GM04503 (cell line): ENCODE results near the gene PCBP2.

Source experiments
- DNase-seq: peaks from one replicate; pipeline ENCODE4 v3.0.0-alpha.2; 2012; ENCODE audit warnings: low read depth

Gene PCBP2

GRCh38 chr12:53472056-53472582 lies 20.2 kb downstream of the PCBP2 start:
- no peak for DNase-seq

DNA sequence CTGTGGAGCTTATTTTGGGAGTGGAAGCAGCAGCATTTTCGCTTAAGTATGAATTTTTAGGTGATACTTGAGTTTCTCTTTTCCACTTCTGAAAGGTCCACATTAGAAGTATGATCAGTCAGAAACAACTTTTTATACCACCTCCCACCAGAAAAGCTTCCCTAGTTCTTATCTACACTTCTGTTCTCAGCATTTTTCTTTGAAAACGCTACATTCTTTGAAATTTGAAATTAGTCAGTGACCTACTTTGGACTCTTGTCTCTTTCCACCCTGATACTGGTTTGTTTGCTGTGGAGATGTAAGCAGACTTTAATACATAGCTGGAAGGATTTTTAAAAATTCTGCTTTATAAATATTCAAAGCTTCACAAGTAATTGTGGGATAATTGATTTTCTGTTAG lies 22.2 kb downstream of the PCBP2 start:
- no peak for DNase-seq

GRCh38 chr12:53474819-53475218 lies 22.9 kb downstream of the PCBP2 start:
- DNase-seq, result no peak

GRCh38 chr12:53476769-53477209 lies 24.9 kb downstream of the PCBP2 start:
- DNase-seq, result no peak

GRCh38 chr12:53478865-53479264 lies 27.0 kb downstream of the PCBP2 start:
- no peak for DNase-seq

GRCh38 chr12:53479331-53479730 lies 27.4 kb downstream of the PCBP2 start:
- DNase-seq, result no peak

GRCh38 chr12:53480491-53481442 lies 28.9 kb downstream of the PCBP2 start:
- DNase-seq, result no peak

DNA sequence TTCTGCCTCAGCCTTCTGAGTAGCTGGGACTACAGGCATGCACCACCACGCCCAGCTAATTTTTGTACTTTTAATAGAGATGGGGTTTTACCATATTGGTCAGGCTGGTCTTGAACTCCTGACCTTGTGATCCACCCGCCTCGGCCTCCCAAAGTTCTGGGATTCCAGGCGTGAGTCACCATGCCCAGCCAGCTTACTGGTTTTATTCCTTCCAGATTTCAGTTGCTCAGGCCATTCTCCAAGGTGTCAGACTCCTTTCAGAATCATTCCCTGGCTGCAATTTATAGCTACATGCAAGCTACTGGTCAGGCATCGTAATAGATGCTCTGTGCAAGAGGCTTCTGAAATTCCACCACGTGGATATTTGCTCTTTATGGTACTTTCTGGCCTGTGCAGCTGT lies 29.6 kb downstream of the PCBP2 start:
- DNase-seq, result peak; percentile 73

GRCh38 chr12:53481939-53482586 lies 30.2 kb downstream of the PCBP2 start:
- no peak for DNase-seq

- DNase-seq, result no peak
Measured at GRCh38 chr12:53482626-53483168, 30.8 kb downstream of the PCBP2 start.

- no peak for DNase-seq
Measured at GRCh38 chr12:53483225-53483978, 31.5 kb downstream of the PCBP2 start.

- no peak for DNase-seq
Measured at GRCh38 chr12:53483979-53484377, 32.1 kb downstream of the PCBP2 start.

- DNase-seq, result no peak
Measured at GRCh38 chr12:53484686-53485575, 33.0 kb downstream of the PCBP2 start.

DNA sequence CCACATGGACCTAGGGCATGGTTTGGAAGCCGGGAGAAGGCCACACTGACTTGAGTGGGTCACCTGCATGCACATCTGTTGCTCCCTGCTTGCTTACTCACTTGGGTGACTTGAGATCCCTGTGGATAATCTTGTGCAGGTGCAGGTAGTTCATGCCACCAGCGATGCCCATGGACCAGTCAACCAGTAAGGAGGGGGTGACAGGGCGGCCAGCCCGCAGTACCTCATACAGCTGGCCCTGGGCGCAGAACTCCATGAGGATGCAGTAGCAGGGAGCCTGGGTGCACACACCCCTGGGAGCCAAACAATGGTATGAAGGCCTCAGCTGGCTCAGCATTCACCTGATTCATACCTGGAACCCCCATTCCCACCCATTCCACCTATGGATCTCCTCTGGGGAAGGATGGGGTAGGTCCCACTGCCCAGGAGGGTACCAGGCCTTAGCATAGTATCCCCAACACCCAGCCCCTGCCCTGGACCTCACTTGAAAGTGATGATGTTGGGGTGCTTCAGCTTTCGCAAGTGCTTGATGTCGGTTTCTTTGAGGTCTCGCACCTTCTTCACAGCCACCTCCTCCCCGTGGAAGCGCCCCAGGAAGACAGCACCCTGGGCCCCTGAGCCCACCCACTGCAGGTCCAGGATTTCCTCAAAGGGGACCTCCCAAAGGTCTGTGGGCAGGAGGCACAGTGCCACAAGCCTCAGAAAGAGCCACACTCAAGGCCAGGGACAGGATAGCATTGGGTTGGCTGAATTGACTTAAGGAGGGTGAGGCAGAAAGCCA lies 34.2 kb downstream of the PCBP2 start:
- no peak for DNase-seq

DNA sequence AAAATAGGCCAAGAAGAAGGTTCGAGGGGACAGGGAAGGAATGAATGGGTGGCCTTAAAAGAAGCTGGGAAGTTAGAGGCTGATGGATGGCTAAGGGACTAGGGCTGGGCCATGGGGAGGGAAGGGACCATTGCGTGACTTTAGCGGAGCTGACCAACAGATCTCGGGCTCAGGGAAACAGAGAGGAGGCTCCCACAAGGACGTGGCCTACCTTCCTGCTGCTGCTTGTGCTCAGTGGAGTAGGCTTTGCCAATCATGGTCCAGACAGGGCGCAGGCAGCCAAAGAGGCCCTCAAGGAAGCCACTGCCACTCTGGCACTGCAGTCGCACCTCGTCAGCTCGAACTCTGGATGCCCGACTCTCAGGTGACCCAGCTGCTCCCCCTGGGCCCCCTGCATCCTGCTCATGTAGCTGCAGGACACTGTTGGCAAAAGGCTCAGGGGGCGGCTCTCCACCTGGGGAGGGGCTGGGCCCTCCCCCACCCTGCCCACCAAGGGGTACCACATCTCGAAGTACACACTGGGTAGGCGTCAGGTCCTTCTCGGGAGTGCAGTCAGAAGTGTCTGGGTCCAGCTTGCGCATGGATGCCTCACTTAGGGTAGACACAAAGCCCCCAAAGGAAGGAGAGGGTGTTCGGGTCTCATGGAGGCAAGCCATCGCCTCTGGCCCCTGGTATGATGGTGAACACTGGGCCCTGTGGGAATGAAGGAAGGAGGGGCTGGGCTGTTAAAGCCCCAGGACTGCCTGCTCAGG lies 35.0 kb downstream of the PCBP2 start:
- DNase-seq, result no peak

DNA sequence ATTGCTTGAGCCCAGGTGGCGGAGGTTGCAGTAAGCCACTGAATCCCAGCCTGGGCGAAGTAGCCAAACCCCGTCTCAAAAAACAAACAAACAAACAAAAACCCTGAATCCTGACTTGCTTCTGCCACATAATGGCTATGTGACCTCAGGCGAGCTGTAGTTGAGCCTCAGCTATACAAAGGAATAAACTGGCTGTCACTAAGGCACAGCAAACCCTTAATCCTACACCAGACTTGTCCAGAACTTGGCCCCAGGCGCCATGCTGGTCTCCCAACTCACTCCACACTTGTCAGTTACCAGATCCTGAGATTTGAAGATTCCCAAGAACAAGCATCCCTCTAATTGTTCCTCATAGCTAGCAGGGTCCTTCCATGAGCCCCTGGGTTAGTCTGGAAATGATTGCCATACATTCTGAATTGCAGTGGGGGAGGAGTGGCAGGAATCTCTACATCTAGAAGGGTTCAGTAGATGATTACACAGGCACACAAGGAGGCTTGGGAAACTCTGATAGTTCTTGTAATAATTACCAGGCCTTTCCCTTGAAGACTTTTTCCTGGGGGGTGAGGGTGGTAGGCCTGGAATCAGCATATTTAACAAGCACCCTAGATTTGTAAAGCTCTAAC lies 37.5 kb downstream of the PCBP2 start:
- no peak for DNase-seq

- DNase-seq, result no peak
Measured at GRCh38 chr12:53492188-53492587, 40.3 kb downstream of the PCBP2 start.

DNA sequence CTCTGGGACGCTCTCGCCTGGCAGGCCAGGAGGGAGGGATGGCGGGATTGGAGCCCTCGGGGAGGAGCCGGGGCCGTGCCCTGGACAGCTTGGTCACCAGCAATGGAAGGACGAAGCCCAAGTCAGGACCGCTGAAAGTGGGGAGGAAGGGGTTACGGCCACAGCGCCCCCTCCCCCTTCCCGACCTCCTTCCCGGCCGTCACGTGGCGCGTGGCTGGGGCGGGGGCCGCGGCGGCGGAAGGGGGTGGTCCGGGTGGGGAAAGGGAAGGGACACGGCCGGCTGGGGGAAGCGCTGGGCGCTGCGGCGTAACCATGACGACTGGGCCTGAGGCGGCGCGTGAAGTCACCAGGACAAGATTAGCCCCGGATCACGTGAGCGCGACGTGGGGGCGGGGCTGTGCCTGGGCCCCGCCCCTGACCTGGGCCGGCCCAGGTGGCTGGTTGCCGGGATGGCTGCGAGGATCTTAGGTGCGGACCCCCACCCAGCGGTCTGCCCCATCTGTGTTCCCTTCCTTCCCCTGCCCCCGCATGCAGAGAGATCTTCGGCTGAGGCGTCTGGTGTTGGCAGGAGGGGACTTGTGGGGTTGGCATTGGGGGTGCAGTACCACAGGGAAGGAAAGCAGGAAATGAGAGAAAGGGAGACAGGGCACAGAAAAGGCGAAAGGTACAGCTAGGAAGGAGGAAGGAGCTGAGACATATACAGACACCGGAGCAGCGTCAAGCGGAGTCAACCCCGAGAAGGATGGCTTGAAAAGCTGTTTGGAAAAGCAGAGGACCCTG lies 41.1 kb downstream of the PCBP2 start:
- DNase-seq, result no peak
